ENCODE data around the gene ZNF785.

- TF ChIP-seq EP300 (IDR thresholded peaks at IDR 0.05) (no peak), POLR2A (IDR thresholded peaks at IDR 0.05; ENCODE audit: low read depth) (no peak)
- TF ChIP-seq, protein P1, sequence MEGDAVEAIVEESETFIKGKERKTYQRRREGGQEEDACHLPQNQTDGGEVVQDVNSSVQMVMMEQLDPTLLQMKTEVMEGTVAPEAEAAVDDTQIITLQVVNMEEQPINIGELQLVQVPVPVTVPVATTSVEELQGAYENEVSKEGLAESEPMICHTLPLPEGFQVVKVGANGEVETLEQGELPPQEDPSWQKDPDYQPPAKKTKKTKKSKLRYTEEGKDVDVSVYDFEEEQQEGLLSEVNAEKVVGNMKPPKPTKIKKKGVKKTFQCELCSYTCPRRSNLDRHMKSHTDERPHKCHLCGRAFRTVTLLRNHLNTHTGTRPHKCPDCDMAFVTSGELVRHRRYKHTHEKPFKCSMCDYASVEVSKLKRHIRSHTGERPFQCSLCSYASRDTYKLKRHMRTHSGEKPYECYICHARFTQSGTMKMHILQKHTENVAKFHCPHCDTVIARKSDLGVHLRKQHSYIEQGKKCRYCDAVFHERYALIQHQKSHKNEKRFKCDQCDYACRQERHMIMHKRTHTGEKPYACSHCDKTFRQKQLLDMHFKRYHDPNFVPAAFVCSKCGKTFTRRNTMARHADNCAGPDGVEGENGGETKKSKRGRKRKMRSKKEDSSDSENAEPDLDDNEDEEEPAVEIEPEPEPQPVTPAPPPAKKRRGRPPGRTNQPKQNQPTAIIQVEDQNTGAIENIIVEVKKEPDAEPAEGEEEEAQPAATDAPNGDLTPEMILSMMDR (IDR thresholded peaks at IDR 0.05) = no peak
These were observed 486 bp downstream of the ZNF785 start for GRCh38 chr16:30585022-30585399.

Measured in esophagus muscularis mucosa (tissue), 4 donors.